Transverse colon (tissue), 4 donors: ENCODE results near the gene MRPS10. TPM values are rescaled to one million over a fixed set of nuclear protein-coding genes. Genes with fewer than 3 reads are reported as not detected.

ENCODE experiments used
- DNase-seq: peaks from one replicate; pipeline ENCODE4 v3.0.0-alpha.2; 2019
- H3K27ac ChIP-seq, 4 donors: fragments of 200-600 bp; sonication (generic); 2 replicates each; pipeline ENCODE4 v1.5.1; 2016 to 2018; ENCODE audit warnings: inconsistent platforms in 4 of 4
- H3K27me3 ChIP-seq: fragments of 200-600 bp; sonication (generic); 2 replicates; pipeline ENCODE4 v1.5.1; 2017; ENCODE audit warnings: inconsistent platforms
- H3K36me3 ChIP-seq, 4 donors: fragments of 200-600 bp; sonication (generic); 2 replicates each; pipeline ENCODE4 v1.5.1; 2017 to 2019; ENCODE audit warnings: inconsistent platforms in 4 of 4
- H3K4me1 ChIP-seq, 4 donors: fragments of 200-600 bp; sonication (generic); 2 replicates each; pipeline ENCODE4 v1.5.1; 2017 to 2020; ENCODE audit warnings: inconsistent platforms in 4 of 4
- H3K4me3 ChIP-seq, 4 donors: fragments of 200-600 bp; sonication (generic); 1 replicate in 1 of 4; 2 replicates in 3 of 4; pipeline versions ENCODE4 v1.5.1 to v1.6.1; 2017 to 2019; ENCODE audit warnings: inconsistent platforms in 4 of 4
- H3K9me3 ChIP-seq, 2 donors: fragments of 200-600 bp; sonication (generic); 2 replicates each; pipeline ENCODE4 v1.5.1; 2017 to 2019; ENCODE audit warnings: inconsistent platforms in 2 of 2
- CTCF ChIP-seq, 5 experiments: fragments of 200-600 bp in 3 of 5; fragments of 450-650 bp in 2 of 5; sonication (generic) in 3 of 5; IDR thresholded peaks; 1 replicate in 2 of 5; 2 replicates in 3 of 5; pipeline ENCODE4 v1.5.1; 2016 to 2017; ENCODE audit warnings: antibody characterized with exemption in 5 of 5, inconsistent platforms in 3 of 5, mild to moderate bottlenecking in 2 of 5, moderate library complexity in 1 of 5
- EP300 ChIP-seq: sonication (generic); formaldehyde crosslinking; IDR thresholded peaks from one replicate; pipeline ENCODE4 v1.6.1; 2017; ENCODE audit warnings: antibody characterized with exemption, low read depth
- POLR2A ChIP-seq: fragments of 450-650 bp; IDR thresholded peaks from one replicate; pipeline ENCODE4 v1.6.1; 2016; ENCODE audit warnings: antibody characterized with exemption, mild to moderate bottlenecking, moderate library complexity
- POLR2AphosphoS5 ChIP-seq, 3 donors: sonication (generic); formaldehyde crosslinking; IDR thresholded peaks; one replicate each; pipeline ENCODE4 v1.6.1; 2016; ENCODE audit warnings: antibody characterized with exemption in 3 of 3
- WGBS, 2 donors: methylation state at CpG; one replicate each; pipeline ENCODE4 v1.1.5; 2018; ENCODE audit warnings: low coverage in 1 of 2; 5-methylcytosine and 5-hydroxymethylcytosine counted together
- in situ Hi-C, 4 donors: fragments of 200-750 bp; cut with MboI; loops; one replicate each; pipeline versions ENCODE4 v1.15.0 to v1.15.1; 2017; ENCODE audit warnings: low sequenced_read_pairs in 3 of 4, low pct_ligation_motif_present in 1 of 4, low pct_unique_long_range_greater_than_20kb in 1 of 4
- intact Hi-C: fragments of 100-400 bp; cut with DNase I; formaldehyde crosslinking; loops from one replicate; pipeline ENCODE4 v1.15.1; 2023; ENCODE audit warnings: low total_unique reads
- total RNA-seq, 4 donors: library from RNA; depleted of rRNA; stranded (reverse); fragments of >200 nt; gene quantifications; one replicate each; pipeline ENCODE4 v1.1.0, GENCODE V29; 2016

The MRPS10 gene
- total RNA-seq, 4 donors from 2014 or later = 23.6 to 75.4 (median 24.6) TPM

GRCh38 chr6:42264162-42264851, 46.6 kb upstream of the MRPS10 start:
- no peaks in the 10 kb centered on the region for H3K9me3 ChIP-seq
- H3K4me1 ChIP-seq = peaks cover 0 to 18% (median 3%) of the 10 kb centered on the region in 4 donors
- H3K4me3 ChIP-seq = no peak overlapping the region
- H3K27me3 ChIP-seq = no peaks in the 10 kb centered on the region
- in situ Hi-C loops = loop anchor here (25.0 kb wide), 1 partner anchor 273 kb away; no protein-coding TSS in a partner anchor
- TF ChIP-seq POLR2A = no peak
- no peak for TF ChIP-seq CTCF (IDR thresholded peaks at IDR 0.05)
- TF ChIP-seq EP300 = no peak
- no peak for TF ChIP-seq POLR2AphosphoS5 (IDR thresholded peaks at IDR 0.05)
- DNase-seq = no peak
- 69 to 87% methylated on average over 3 to 10 of the region's 10 CpGs for WGBS, 2 donors
- intact Hi-C loops = loop anchor here (5.0 kb wide), 1 partner anchor 268 kb away; no protein-coding TSS in a partner anchor
- no peaks in the 10 kb centered on the region for H3K36me3 ChIP-seq
- H3K27ac ChIP-seq = no peak overlapping the region

- intact Hi-C loops = loop anchor here (5.0 kb wide), 1 partner anchor 269 kb away; no protein-coding TSS in a partner anchor
- WGBS, 2 donors = 90 to 94% methylated on average over 2 to 24 of the region's 24 CpGs
Observed at GRCh38 chr6:42263165-42263728, 45.6 kb upstream of the MRPS10 start.

DNA sequence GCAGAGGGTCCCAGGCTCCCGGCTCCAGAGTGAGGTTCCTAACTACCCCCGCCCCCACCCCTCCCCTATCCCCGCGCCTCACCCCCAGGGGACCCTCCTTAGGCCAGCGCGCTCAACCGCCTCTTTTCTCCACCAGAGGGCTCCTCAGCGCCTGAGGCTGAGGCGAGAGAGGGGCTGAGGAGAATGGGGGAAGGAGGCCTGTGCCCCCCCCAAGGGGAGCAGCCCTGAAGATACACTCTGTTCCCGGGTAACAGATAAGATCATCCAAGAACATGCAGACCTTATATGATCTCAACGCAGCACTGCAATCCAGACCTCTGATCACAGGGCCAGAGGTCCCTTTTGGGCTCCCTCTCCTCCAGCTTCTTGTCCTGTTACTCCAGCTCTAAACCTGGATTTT, 43.3 kb upstream of the MRPS10 start:
- no peaks in the 10 kb centered on the region for H3K27me3 ChIP-seq
- no peaks in the 10 kb centered on the region for H3K9me3 ChIP-seq
- in situ Hi-C loops = loop anchor here (25.0 kb wide), 1 partner anchor 276 kb away; no protein-coding TSS in a partner anchor
- no peaks in the 10 kb centered on the region for H3K36me3 ChIP-seq
- H3K4me3 ChIP-seq = no peak overlapping the region
- H3K4me1 ChIP-seq = peaks cover 0 to 18% (median 3%) of the 10 kb centered on the region in 4 donors
- 53% methylated on average over 6 of the region's 11 CpGs; no CpG with 5 or more reads in 1 of the 2 donors for WGBS, 2 donors
- TF ChIP-seq CTCF (IDR thresholded peaks at IDR 0.05) = peak; percentile 37 to 58 (median 54)
- no peak for TF ChIP-seq POLR2AphosphoS5 (IDR thresholded peaks at IDR 0.05)
- DNase-seq = peak; percentile 28
- intact Hi-C loops = loop anchor here (5.0 kb wide), 1 partner anchor 271 kb away; no protein-coding TSS in a partner anchor
- H3K27ac ChIP-seq = peak overlapping the region; percentile 28 to 57 (median 50)

More at GRCh38 chr6:42263165-42263728, 45.6 kb upstream of the MRPS10 start:
- DNase-seq = no peak
- in situ Hi-C loops = loop anchor here (25.0 kb wide), 1 partner anchor 274 kb away; no protein-coding TSS in a partner anchor
- H3K27ac ChIP-seq = no peak overlapping the region
- no peaks in the 10 kb centered on the region for H3K36me3 ChIP-seq
- TF ChIP-seq EP300 (no peak), POLR2A (no peak), CTCF (IDR thresholded peaks at IDR 0.05) (no peak), POLR2AphosphoS5 (IDR thresholded peaks at IDR 0.05) (no peak)
- no peaks in the 10 kb centered on the region for H3K9me3 ChIP-seq
- no peaks in the 10 kb centered on the region for H3K27me3 ChIP-seq
- H3K4me1 ChIP-seq = peaks cover 0 to 18% (median 3%) of the 10 kb centered on the region in 4 donors
- H3K4me3 ChIP-seq = no peak overlapping the region

DNA sequence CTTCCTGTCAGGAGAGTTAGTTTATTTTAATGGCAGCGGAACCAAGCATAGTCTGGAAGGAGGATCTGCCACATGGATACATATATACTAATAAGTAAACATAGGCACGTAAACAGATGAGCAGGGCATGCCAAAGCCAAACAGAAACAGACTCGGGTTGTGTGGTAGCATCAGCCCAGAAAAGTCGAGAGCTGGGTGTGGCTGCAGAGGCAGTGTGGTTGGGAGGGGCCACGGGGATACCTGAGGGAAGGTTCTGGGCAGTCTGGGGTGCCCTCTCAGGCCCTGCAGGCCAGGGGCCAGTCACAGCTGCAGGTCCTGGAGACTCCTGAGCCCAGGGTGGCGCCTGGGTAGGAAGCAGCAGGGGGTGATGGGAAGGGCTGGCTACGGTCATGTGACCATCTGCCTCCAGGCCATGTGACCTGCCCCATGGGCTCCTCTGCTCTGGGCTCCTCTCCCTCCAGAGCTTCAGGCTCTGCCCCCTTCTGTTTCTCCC, 42.8 kb upstream of the MRPS10 start:
- in situ Hi-C loops = loop anchor here (25.0 kb wide), 1 partner anchor 277 kb away; no protein-coding TSS in a partner anchor
- Histone ChIP-seq H3K27me3 (no peaks in the 10 kb centered on the region), H3K4me3 (no peak overlapping the region), H3K27ac (peak overlapping the region; percentile 28 to 57 (median 50)), H3K36me3 (no peaks in the 10 kb centered on the region), H3K4me1 (peaks cover 0 to 18% (median 3%) of the 10 kb centered on the region in 4 donors), H3K9me3 (no peaks in the 10 kb centered on the region)
- intact Hi-C loops = loop anchor here (5.0 kb wide), 1 partner anchor 272 kb away; no protein-coding TSS in a partner anchor
- WGBS, 2 donors = 72% methylated on average over 7 of the region's 7 CpGs; no CpG with 5 or more reads in 1 of the 2 donors
- TF ChIP-seq CTCF (IDR thresholded peaks at IDR 0.05) (no peak), EP300 (no peak), POLR2A (no peak), POLR2AphosphoS5 (IDR thresholded peaks at IDR 0.05) (no peak)
- DNase-seq = no peak
